OCI-LY3 (cell line): Measurements from ENCODE around the gene PLA2G2A.

ENCODE experiments used
- H2AFZ ChIP-seq: fragments of 200-600, 300-600 bp; shearing (Covaris generic); 2 replicates; pipeline ENCODE4 v1.6.0; 2014; ENCODE audit warnings: antibody characterized with exemption, low read depth, low read length
- H3K27ac ChIP-seq: fragments of 200-600, 300-600 bp; sonication (generic); 2 replicates; pipeline ENCODE4 v1.5.1; 2014; ENCODE audit warnings: mild to moderate bottlenecking, low read length, moderate library complexity, mixed read lengths
- H3K27me3 ChIP-seq: fragments of 200-600, 300-600 bp; sonication (generic); 2 replicates; pipeline ENCODE4 v1.6.1; 2014; ENCODE audit warnings: low read depth, low read length, mixed read lengths
- H3K36me3 ChIP-seq: fragments of 200-600, 300-600 bp; sonication (generic); replicated peaks from 2 replicates; pipeline ENCODE3; 2014; ENCODE audit warnings: low read depth, low read length, mixed read lengths
- H3K4me1 ChIP-seq: fragments of 300-600, 200-600 bp; sonication (generic); 2 replicates; pipeline ENCODE4 v1.6.1; 2014; ENCODE audit warnings: low read length, mixed read lengths
- H3K4me2 ChIP-seq: fragments of 200-600, 300-600 bp; sonication (generic); 2 replicates; pipeline ENCODE4 v1.6.1; 2014; ENCODE audit warnings: low read length, mixed read lengths
- H3K4me3 ChIP-seq: fragments of 300-600, 200-600 bp; sonication (generic); 2 replicates; pipeline ENCODE4 v1.5.1; 2014; ENCODE audit warnings: antibody characterized with exemption, mild to moderate bottlenecking, low read length, moderate library complexity
- H3K79me2 ChIP-seq: fragments of 300-600, 200-600 bp; shearing (Covaris generic); 2 replicates; pipeline ENCODE4 v1.6.1; 2014; ENCODE audit warnings: mild to moderate bottlenecking, low read length, mixed read lengths
- H3K9ac ChIP-seq: fragments of 300-600, 200-600 bp; shearing (Covaris generic); 2 replicates; pipeline ENCODE4 v1.6.0; 2014; ENCODE audit warnings: mild to moderate bottlenecking, low read length, moderate library complexity
- H3K9me3 ChIP-seq: fragments of 200-600, 300-600 bp; shearing (Covaris generic); 2 replicates; pipeline ENCODE4 v1.6.1; 2014; ENCODE audit warnings: low read length, mixed read lengths; ENCODE audit not compliant: insufficient read depth
- H4K20me1 ChIP-seq: fragments of 200-600, 300-600 bp; sonication (generic); 2 replicates; pipeline ENCODE4 v1.6.1; 2016; ENCODE audit warnings: low read length, mixed read lengths; ENCODE audit not compliant: insufficient read depth
- EZH2phosphoT487 ChIP-seq: fragments of 200-600 bp; shearing (Covaris generic); IDR thresholded peaks from 2 replicates; pipeline ENCODE4 v1.6.1; 2018; ENCODE audit warnings: antibody characterized with exemption, mixed run types, low read depth
- TF ChIP-seq, protein P1 (sequence below): fragments of 200-600, 300-600 bp; sonication (generic); IDR thresholded peaks from 2 replicates; pipeline ENCODE4 v1.5.1; 2014; ENCODE audit warnings: antibody characterized with exemption, low read length, low read depth

The PLA2G2A gene, protein sequence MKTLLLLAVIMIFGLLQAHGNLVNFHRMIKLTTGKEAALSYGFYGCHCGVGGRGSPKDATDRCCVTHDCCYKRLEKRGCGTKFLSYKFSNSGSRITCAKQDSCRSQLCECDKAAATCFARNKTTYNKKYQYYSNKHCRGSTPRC

DNA sequence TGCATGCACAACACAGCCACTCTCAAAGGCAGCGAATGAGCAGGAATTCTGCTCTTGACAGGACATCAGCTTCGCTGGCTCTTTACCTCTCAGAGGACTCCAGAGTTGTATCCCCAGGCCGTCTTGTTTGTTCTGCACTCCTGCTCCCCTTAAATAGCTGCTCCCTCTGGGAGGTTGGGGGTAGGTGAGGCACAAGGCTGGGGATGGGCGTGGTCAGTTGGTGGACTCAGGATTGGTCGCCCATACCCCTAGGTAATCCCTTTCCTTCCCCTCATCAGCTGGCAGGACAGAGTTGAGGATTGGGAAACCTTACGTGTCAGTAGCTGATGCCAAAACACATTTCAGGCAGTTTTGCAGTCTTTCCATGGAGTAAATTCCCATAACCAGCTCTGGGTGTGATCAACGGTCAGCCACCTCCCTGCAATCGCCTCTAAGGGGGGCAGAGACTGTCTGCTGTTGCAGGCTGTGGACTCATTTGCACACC is at the start of gene PLA2G2A:
TSS of gene PLA2G2A (minus strand) at position 125 of the 484 bp plus-strand sequence. CDS start 845 bp downstream, outside the sequence.
- H3K4me2 ChIP-seq: no peak within 1 kb of the TSS
- no peaks in the 10 kb centered on the region for H3K27me3 ChIP-seq
- H3K27ac ChIP-seq: no peak within 1 kb of the TSS
- no peaks in the 10 kb centered on the region for H3K4me1 ChIP-seq
- H3K36me3 ChIP-seq: no peaks in the 10 kb centered on the region
- H3K4me3 ChIP-seq: no peak within 1 kb of the TSS
- no peaks in the 10 kb centered on the region for H4K20me1 ChIP-seq
- H2AFZ ChIP-seq: no peak within 1 kb of the TSS
- no peak within 1 kb of the TSS for H3K9ac ChIP-seq
- H3K9me3 ChIP-seq: no peaks in the 10 kb centered on the region
- no peaks in the 10 kb centered on the region for H3K79me2 ChIP-seq
- TF ChIP-seq EZH2phosphoT487: no peak
- TF ChIP-seq, protein P1, sequence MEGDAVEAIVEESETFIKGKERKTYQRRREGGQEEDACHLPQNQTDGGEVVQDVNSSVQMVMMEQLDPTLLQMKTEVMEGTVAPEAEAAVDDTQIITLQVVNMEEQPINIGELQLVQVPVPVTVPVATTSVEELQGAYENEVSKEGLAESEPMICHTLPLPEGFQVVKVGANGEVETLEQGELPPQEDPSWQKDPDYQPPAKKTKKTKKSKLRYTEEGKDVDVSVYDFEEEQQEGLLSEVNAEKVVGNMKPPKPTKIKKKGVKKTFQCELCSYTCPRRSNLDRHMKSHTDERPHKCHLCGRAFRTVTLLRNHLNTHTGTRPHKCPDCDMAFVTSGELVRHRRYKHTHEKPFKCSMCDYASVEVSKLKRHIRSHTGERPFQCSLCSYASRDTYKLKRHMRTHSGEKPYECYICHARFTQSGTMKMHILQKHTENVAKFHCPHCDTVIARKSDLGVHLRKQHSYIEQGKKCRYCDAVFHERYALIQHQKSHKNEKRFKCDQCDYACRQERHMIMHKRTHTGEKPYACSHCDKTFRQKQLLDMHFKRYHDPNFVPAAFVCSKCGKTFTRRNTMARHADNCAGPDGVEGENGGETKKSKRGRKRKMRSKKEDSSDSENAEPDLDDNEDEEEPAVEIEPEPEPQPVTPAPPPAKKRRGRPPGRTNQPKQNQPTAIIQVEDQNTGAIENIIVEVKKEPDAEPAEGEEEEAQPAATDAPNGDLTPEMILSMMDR: no peak

DNA sequence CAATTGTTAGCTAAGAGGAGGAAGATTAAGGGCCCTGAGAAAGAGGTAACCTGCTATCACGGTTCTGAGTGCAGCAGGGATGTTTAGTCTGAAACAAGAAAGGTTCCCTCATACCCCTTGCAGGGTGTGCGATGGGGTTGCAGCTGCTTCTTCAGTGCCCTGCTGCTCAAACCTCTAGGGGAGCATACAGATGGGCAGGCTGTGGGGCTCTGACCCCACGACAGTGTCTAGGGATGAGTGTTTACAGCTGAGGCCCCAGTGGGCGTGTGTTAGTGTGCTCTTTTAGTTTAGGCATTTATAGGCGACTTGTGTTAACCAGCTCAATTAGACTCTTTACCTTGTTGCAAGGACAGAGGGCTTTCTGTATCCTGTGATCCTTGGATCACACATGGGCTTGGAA is 49.3 kb upstream of the PLA2G2A start:
- Histone ChIP-seq H4K20me1 (no peaks in the 10 kb centered on the region), H3K27me3 (no peaks in the 10 kb centered on the region), H3K4me2 (no peak overlapping the region)

DNA sequence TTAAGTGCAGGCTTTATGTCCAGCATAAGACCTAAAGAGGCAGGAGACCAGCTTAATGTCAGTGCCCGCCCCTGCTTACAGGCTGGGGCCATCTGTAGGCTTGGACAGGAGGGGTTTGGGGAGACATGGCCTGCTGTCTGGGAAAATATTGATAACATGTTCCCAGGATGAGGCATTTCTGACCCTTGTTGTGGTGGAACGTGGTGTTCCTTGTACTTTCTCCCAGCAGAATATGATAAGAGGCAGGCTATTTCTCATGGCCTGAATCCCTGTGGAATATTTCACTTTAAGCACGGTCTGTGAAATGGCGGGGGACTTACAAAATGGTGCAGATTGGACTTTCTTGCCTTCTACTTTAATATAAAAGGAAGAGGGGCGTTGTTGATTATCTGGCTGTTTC is 48.7 kb upstream of the PLA2G2A start:
- no peaks in the 10 kb centered on the region for H3K9me3 ChIP-seq
- TF ChIP-seq EZH2phosphoT487: no peak
- TF ChIP-seq, protein P1: no peak
- no peaks in the 10 kb centered on the region for H3K36me3 ChIP-seq
- no peaks in the 10 kb centered on the region for H3K27me3 ChIP-seq
- H3K9ac ChIP-seq: no peak overlapping the region
- no peak overlapping the region for H3K4me2 ChIP-seq
- no peaks in the 10 kb centered on the region for H3K79me2 ChIP-seq
- no peaks in the 10 kb centered on the region for H3K4me1 ChIP-seq
- no peak overlapping the region for H3K4me3 ChIP-seq
- no peak overlapping the region for H2AFZ ChIP-seq
- H3K27ac ChIP-seq: no peak overlapping the region
- H4K20me1 ChIP-seq: no peaks in the 10 kb centered on the region

More for the DNA sequence above, 49.3 kb upstream of the PLA2G2A start:
- no peaks in the 10 kb centered on the region for H3K79me2 ChIP-seq
- H3K36me3 ChIP-seq: no peaks in the 10 kb centered on the region
- TF ChIP-seq, protein P1: no peak
- TF ChIP-seq EZH2phosphoT487: no peak
- no peak overlapping the region for H2AFZ ChIP-seq
- H3K9ac ChIP-seq: no peak overlapping the region
- no peak overlapping the region for H3K4me3 ChIP-seq
- H3K27ac ChIP-seq: no peak overlapping the region
- no peaks in the 10 kb centered on the region for H3K9me3 ChIP-seq
- H3K4me1 ChIP-seq: no peaks in the 10 kb centered on the region

DNA sequence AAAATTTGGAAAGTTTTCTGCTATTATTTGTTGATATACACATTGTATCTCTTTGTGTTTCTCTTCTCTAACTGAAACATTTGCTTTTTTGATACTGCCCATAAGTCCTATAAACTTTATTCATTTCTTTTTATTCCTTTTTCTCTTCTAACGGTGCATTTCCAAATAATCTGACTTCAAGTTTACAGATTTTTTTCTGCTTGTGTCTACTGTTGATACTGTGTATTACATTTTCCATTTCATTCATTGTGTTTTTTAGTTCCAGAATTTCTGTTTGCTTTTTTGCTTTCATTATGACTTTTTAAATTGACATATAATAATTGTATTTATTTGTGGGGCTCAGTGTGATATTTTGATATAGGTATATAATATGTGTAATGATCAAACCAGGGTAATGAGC is 38.3 kb upstream of the PLA2G2A start:
- no peak overlapping the region for H2AFZ ChIP-seq
- H3K9me3 ChIP-seq: no peaks in the 10 kb centered on the region
- H3K27ac ChIP-seq: no peak overlapping the region
- no peak overlapping the region for H3K4me3 ChIP-seq
- no peak for TF ChIP-seq EZH2phosphoT487
- TF ChIP-seq, protein P1: no peak
- H3K79me2 ChIP-seq: no peaks in the 10 kb centered on the region
- no peak overlapping the region for H3K4me2 ChIP-seq
- no peaks in the 10 kb centered on the region for H3K27me3 ChIP-seq
- no peak overlapping the region for H3K9ac ChIP-seq
- H3K4me1 ChIP-seq: no peaks in the 10 kb centered on the region
- no peaks in the 10 kb centered on the region for H4K20me1 ChIP-seq
- H3K36me3 ChIP-seq: no peaks in the 10 kb centered on the region
